Measurements from ENCODE around the gene FOXP1. TPM values are rescaled to one million over a fixed set of nuclear protein-coding genes. Genes with fewer than 3 reads are reported as not detected.

Gene FOXP1
- total and polyA plus RNA-seq, 2 of the 8 experiments (the other 6 are each of a cell fraction or from before 2014, with no cell fraction given), result 13.9 to 25.4 TPM

- Histone ChIP-seq H2BK20ac (ENCODE audit: low read length) (no peak overlapping the region), H3K79me2 (ENCODE audit: control insufficient read depth in 1 of 2, insufficient read depth in 2 of 2, low read length in 2 of 2) (no peaks in the 10 kb centered on the region), H2AFZ (ENCODE audit: low read length) (no peak overlapping the region), H2BK15ac (ENCODE audit: low read length) (no peak overlapping the region), H4K91ac (replicated peaks; ENCODE audit: insufficient read length, low read length) (no peak overlapping the region), H2AK5ac (ENCODE audit: low read depth, low read length) (no peak overlapping the region), H2BK5ac (ENCODE audit: low read depth, low read length) (no peak overlapping the region), H2BK120ac (replicated peaks; ENCODE audit: low read depth, low read length) (no peak overlapping the region), H3K79me1 (ENCODE audit: low read depth, low read length) (no peaks in the 10 kb centered on the region), H3K9me3 (ENCODE audit: insufficient read depth in 2 of 2, low read depth in 1 of 2, low read length in 1 of 2) (no peaks in the 10 kb centered on the region; a peak in 1 of 4 replicates), H3K23me2 (ENCODE audit: low read depth, low read length) (no peaks in the 10 kb centered on the region), H3K23ac (ENCODE audit: insufficient read length) (no peak overlapping the region), H3K4me1 (replicated peaks in 1 of 4; ENCODE audit: control insufficient read depth in 3 of 4, insufficient read depth in 4 of 4, low read length in 3 of 4) (peaks cover 0 to 8% (median 1%) of the 10 kb centered on the region in 4 experiments; a peak in 4 of 7 replicates), H3K14ac (ENCODE audit: insufficient read length) (no peak overlapping the region), H2BK12ac (ENCODE audit: low read depth, low read length) (no peak overlapping the region), H4K5ac (ENCODE audit: insufficient read length, low read depth, low read length) (no peak overlapping the region), H3K9ac (replicated peaks in 1 of 4; ENCODE audit: extremely low read depth in 1 of 4, low read depth in 3 of 4, low read length in 3 of 4) (no peak overlapping the region), H3K18ac (ENCODE audit: extremely low read depth, low read length) (no peak overlapping the region), H3K27me3 (replicated peaks in 1 of 4; ENCODE audit: control insufficient read depth in 3 of 4, extremely low read depth in 1 of 4, insufficient read depth in 3 of 4, low read length in 3 of 4) (no peaks in the 10 kb centered on the region), H3K56ac (replicated peaks; ENCODE audit: insufficient read length, low read depth, low read length) (no peak overlapping the region), H4K8ac (ENCODE audit: extremely low read depth, insufficient read depth, low read length) (no peak overlapping the region), H3K36me3 (ENCODE audit: control insufficient read depth in 2 of 4, insufficient read depth in 4 of 4, low read length in 3 of 4) (no peaks in the 10 kb centered on the region), H3K4me3 (ENCODE audit: extremely low read depth in 1 of 4, insufficient read depth in 2 of 4, low read depth in 3 of 4, low read length in 4 of 4) (no peak overlapping the region), H3K4ac (replicated peaks; ENCODE audit: insufficient read length, low read depth, low read length) (no peak overlapping the region), H3K4me2 (ENCODE audit: insufficient read depth in 1 of 2, low read depth in 2 of 2, low read length in 2 of 2) (no peak overlapping the region), H4K20me1 (replicated peaks in 1 of 2; ENCODE audit: control insufficient read depth in 1 of 2, insufficient read depth in 2 of 2, low read length in 2 of 2) (no peaks in the 10 kb centered on the region), H3K27ac (ENCODE audit: low read depth, low read length) (no peak overlapping the region)
- ChIA-PET CTCF (ENCODE audit: partially characterized antibody) (interaction anchor here (0.8 kb wide), 1 partner anchor 1460 kb away, joined by 3 read pairs; no protein-coding TSS in a partner anchor), POLR2A (ENCODE audit: partially characterized antibody) (no interaction called here)
- FAIRE-seq, result no peak
- no peak for DNase-seq (ENCODE audit: low read depth in 1 of 2, low spot score in 2 of 2)
- 90% methylated on average over 4 of the region's 4 CpGs; no CpG with 5 or more reads in 1 of the 2 experiments for WGBS, 2 experiments (ENCODE audit: extremely low coverage in 1 of 2, insufficient coverage in 1 of 2, insufficient read length in 1 of 2, insufficient replicate concordance in 2 of 2, low coverage in 1 of 2, low lambda C conversion rate in 2 of 2, missing lambda C conversion rate in 1 of 2)
- no peak for TF ChIP-seq TEAD4 (IDR thresholded peaks at IDR 0.05; ENCODE audit: low read depth, low read length)
- TF ChIP-seq EZH2 (IDR thresholded peaks at IDR 0.05; ENCODE audit: low read depth, low read length, severe bottlenecking), result no peak
- TF ChIP-seq MAX (IDR thresholded peaks at IDR 0.05), result no peak
- no peak for TF ChIP-seq RNF2 (IDR thresholded peaks at IDR 0.05; ENCODE audit: borderline replicate concordance, low read depth, low read length, missing control alignments, poor library complexity, severe bottlenecking)
- TF ChIP-seq CTCF (IDR thresholded peaks at IDR 0.05; ENCODE audit: control extremely low read depth in 1 of 3, insufficient read depth in 1 of 3, low read depth in 1 of 3, low read length in 3 of 3), result no peak
- TF ChIP-seq CTBP2 (IDR thresholded peaks at IDR 0.05; ENCODE audit: borderline replicate concordance, insufficient read depth, insufficient read length, low read length), result no peak
- no peak for TF ChIP-seq RXRA (IDR thresholded peaks at IDR 0.05; ENCODE audit: insufficient read depth, low read depth, low read length)
- no peak for TF ChIP-seq SIX5 (IDR thresholded peaks at IDR 0.05; ENCODE audit: low read depth, low read length)
- TF ChIP-seq SIN3A (conservative IDR thresholded peaks at IDR 0.05 in 1 of 2, IDR thresholded peaks at IDR 0.05 in 1 of 2; ENCODE audit: low read depth in 1 of 2, low read length in 2 of 2), result no peak
- no peak for TF ChIP-seq HDAC2 (IDR thresholded peaks at IDR 0.05; ENCODE audit: borderline replicate concordance in 1 of 2, low read depth in 2 of 2, low read length in 2 of 2)
These were observed 59.9 kb downstream of the FOXP1 start for GRCh38 chr3:71523628-71524027.

Measured in H1 (cell line).